ENCODE data around the gene CATSPERZ.

Gene CATSPERZ

GRCh38 chr11:64253481-64253880 is 46.7 kb upstream of the CATSPERZ start:
- no peak for DNase-seq (ENCODE audit: low read depth)
- TF ChIP-seq CTCF (IDR thresholded peaks at IDR 0.05; ENCODE audit: control insufficient read depth, extremely low read depth, insufficient read depth), result no peak
- H3K4me3 ChIP-seq (ENCODE audit: low read depth, low read length), result no peak overlapping the region

GRCh38 chr11:64254326-64254725 is 45.8 kb upstream of the CATSPERZ start:
- no peak overlapping the region for H3K4me3 ChIP-seq (ENCODE audit: low read depth, low read length)
- TF ChIP-seq CTCF (IDR thresholded peaks at IDR 0.05; ENCODE audit: control insufficient read depth, extremely low read depth, insufficient read depth), result no peak
- no peak for DNase-seq (ENCODE audit: low read depth)

- no peak overlapping the region for H3K4me3 ChIP-seq (ENCODE audit: low read depth, low read length)
- no peak for DNase-seq (ENCODE audit: low read depth)
- TF ChIP-seq CTCF (IDR thresholded peaks at IDR 0.05; ENCODE audit: control insufficient read depth, extremely low read depth, insufficient read depth), result no peak
These were observed 44.7 kb upstream of the CATSPERZ start for GRCh38 chr11:64255135-64256128.

GRCh38 chr11:64256300-64256699 is 43.9 kb upstream of the CATSPERZ start:
- no peak for TF ChIP-seq CTCF (IDR thresholded peaks at IDR 0.05; ENCODE audit: control insufficient read depth, extremely low read depth, insufficient read depth)
- H3K4me3 ChIP-seq (ENCODE audit: low read depth, low read length), result no peak overlapping the region
- DNase-seq (ENCODE audit: low read depth), result no peak

GRCh38 chr11:64258356-64258755 is 41.8 kb upstream of the CATSPERZ start:
- no peak for TF ChIP-seq CTCF (IDR thresholded peaks at IDR 0.05; ENCODE audit: control insufficient read depth, extremely low read depth, insufficient read depth)
- no peak overlapping the region for H3K4me3 ChIP-seq (ENCODE audit: low read depth, low read length)
- DNase-seq (ENCODE audit: low read depth), result no peak

- no peak for TF ChIP-seq CTCF (IDR thresholded peaks at IDR 0.05; ENCODE audit: control insufficient read depth, extremely low read depth, insufficient read depth)
- no peak for DNase-seq (ENCODE audit: low read depth)
- no peak overlapping the region for H3K4me3 ChIP-seq (ENCODE audit: low read depth, low read length)
These were observed 41.1 kb upstream of the CATSPERZ start for GRCh38 chr11:64258946-64259532.
